Activated naive CD8-positive, alpha-beta T cell treated with anti-CD3 and anti-CD28 coated beads for 36 hours (primary cell): ENCODE measurements around the gene CAPZA1. TPM values are rescaled to one million over a fixed set of nuclear protein-coding genes. Genes with fewer than 3 reads are reported as not detected.

ENCODE experiments used
- DNase-seq: peaks from one replicate; pipeline ENCODE4 v3.0.0; 2021
- H3K27ac Mint-ChIP-seq: one replicate; pipeline ENCODE4 v1.8.0; 2022; ENCODE audit warnings: mild to moderate bottlenecking, moderate library complexity, mixed read lengths
- H3K27me3 Mint-ChIP-seq: one replicate; pipeline ENCODE4 v1.8.0; 2022; ENCODE audit warnings: mild to moderate bottlenecking, mixed read lengths
- H3K36me3 Mint-ChIP-seq: one replicate; pipeline ENCODE4 v1.8.0; 2021; ENCODE audit warnings: mild to moderate bottlenecking, mixed read lengths
- H3K4me1 Mint-ChIP-seq: one replicate; pipeline ENCODE4 v1.8.0; 2021; ENCODE audit warnings: mixed read lengths
- H3K4me3 Mint-ChIP-seq: one replicate; pipeline ENCODE4 v1.8.0; 2022; ENCODE audit warnings: mild to moderate bottlenecking, moderate library complexity, mixed read lengths
- H3K9me3 Mint-ChIP-seq: one replicate; pipeline ENCODE4 v1.8.0; 2022; ENCODE audit warnings: mixed read lengths
- total RNA-seq, 2 experiments: library from RNA; stranded (reverse); gene quantifications; one replicate each; pipeline ENCODE4 v1.2.3, GENCODE V29; 2021

Gene CAPZA1
- total RNA-seq, 2 experiments from 2014 or later, result 243 to 245 TPM

GRCh38 chr1:112708002-112708448 lies 88.4 kb downstream of the CAPZA1 start:
- no peak for DNase-seq
- Mint-ChIP-seq H3K27me3 (peaks cover 23% of the 10 kb centered on the region), H3K4me1 (peaks cover 36% of the 10 kb centered on the region), H3K36me3 (no peaks in the 10 kb centered on the region), H3K9me3 (no peaks in the 10 kb centered on the region), H3K27ac (no peak overlapping the region), H3K4me3 (no peak overlapping the region)

DNA sequence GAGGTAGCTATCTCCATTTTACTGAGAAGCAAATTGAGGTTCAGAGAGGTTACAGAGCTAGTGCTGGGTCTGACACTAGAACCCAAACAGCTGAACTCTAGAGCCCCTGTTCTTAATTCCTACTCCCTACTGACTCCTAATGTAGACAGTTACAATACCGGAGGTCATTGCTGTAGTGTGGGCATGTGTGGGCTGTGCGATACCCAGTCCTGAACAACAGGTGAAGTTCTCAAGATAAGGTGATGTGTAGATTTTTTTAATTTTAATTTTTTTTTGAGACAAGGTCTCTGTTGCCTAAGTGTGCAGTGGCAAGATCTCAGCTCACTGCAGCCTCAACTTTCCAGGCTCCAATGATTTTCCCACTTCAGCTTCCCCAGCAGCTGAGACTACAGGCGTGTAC lies 88.9 kb downstream of the CAPZA1 start:
- Mint-ChIP-seq H3K27me3 (peaks cover 28% of the 10 kb centered on the region), H3K9me3 (no peaks in the 10 kb centered on the region), H3K4me1 (peaks cover 36% of the 10 kb centered on the region), H3K27ac (no peak overlapping the region), H3K36me3 (no peaks in the 10 kb centered on the region), H3K4me3 (no peak overlapping the region)
- DNase-seq, result no peak

GRCh38 chr1:112710159-112710558 lies 90.5 kb downstream of the CAPZA1 start:
- Mint-ChIP-seq H3K4me3 (no peak overlapping the region), H3K27me3 (peaks cover 41% of the 10 kb centered on the region), H3K4me1 (peaks cover 28% of the 10 kb centered on the region), H3K27ac (no peak overlapping the region), H3K36me3 (no peaks in the 10 kb centered on the region), H3K9me3 (no peaks in the 10 kb centered on the region)
- DNase-seq, result no peak

DNA sequence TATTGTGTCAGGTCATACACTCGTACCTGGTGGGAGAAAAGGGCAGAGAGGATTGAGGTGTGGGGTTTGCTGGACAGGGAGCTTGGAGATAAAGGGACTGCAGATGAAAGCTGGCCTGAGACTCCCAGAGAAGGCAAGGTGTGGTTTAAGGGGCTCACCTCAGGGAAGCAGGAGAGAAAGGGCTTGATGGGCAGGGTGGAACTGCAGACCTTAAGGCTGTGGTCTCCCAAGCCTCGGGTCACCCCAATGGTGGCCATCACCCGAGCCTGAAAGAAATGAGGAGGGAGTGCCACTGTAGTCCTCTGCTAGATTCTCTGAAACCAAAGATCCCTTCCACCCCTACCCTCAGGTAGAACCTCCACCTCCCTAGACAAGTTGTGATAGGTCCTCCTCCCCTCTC lies 91.0 kb downstream of the CAPZA1 start:
- no peak for DNase-seq
- Mint-ChIP-seq H3K27ac (no peak overlapping the region), H3K9me3 (no peaks in the 10 kb centered on the region), H3K4me1 (peaks cover 26% of the 10 kb centered on the region), H3K4me3 (no peak overlapping the region), H3K36me3 (no peaks in the 10 kb centered on the region), H3K27me3 (peaks cover 41% of the 10 kb centered on the region)

DNA sequence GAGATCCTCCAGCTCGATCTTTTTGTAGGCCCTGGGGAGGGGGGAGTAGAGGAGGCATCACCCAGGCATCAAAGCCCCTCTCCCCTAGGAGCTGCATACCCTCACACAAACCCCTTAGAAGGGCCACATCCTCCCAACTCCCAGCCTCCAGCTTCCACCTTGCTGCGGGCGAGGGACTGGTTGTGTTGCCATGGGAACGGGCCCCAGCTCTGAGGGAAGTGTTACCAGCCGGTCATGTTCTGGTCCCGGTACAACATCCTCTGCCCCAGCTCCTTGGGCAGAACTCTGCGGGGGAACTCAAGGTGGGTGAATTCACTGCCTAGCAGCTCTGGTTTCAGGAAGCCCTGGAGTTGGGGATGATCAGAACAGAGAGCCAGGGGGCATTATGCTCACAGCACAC lies 91.4 kb downstream of the CAPZA1 start:
- Mint-ChIP-seq H3K36me3 (no peaks in the 10 kb centered on the region), H3K27me3 (peaks cover 41% of the 10 kb centered on the region), H3K9me3 (no peaks in the 10 kb centered on the region), H3K27ac (no peak overlapping the region), H3K4me3 (no peak overlapping the region), H3K4me1 (peaks cover 26% of the 10 kb centered on the region)
- DNase-seq, result no peak

- H3K4me1 Mint-ChIP-seq, result peaks cover 25% of the 10 kb centered on the region
- no peaks in the 10 kb centered on the region for H3K36me3 Mint-ChIP-seq
- DNase-seq, result no peak
- H3K27ac Mint-ChIP-seq, result no peak overlapping the region
- H3K9me3 Mint-ChIP-seq, result no peaks in the 10 kb centered on the region
- H3K4me3 Mint-ChIP-seq, result no peak overlapping the region
- peaks cover 45% of the 10 kb centered on the region for H3K27me3 Mint-ChIP-seq
Observed at GRCh38 chr1:112711670-112712069, 92.0 kb downstream of the CAPZA1 start.

DNA sequence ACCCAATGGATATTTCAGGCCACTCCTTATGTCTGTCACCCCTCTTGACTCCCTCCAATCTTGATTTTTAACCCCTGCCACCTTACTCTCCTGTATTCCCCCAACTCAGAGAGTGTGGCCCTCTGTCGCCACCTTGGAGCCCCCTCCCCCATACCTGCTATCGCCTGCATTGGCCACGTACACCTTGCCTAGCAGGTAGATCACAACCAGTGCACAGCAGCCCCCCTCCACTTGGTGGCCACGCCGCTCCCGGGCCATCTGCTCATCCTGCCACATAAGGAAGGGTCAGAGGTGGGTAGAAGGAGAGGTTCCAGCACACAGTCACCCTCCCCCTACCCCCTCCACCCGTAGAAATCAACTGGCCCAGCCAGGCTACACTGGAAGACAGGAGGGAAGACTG lies 92.6 kb downstream of the CAPZA1 start:
- peaks cover 45% of the 10 kb centered on the region for H3K27me3 Mint-ChIP-seq
- H3K27ac Mint-ChIP-seq, result no peak overlapping the region
- no peaks in the 10 kb centered on the region for H3K9me3 Mint-ChIP-seq
- no peak overlapping the region for H3K4me3 Mint-ChIP-seq
- no peaks in the 10 kb centered on the region for H3K36me3 Mint-ChIP-seq
- H3K4me1 Mint-ChIP-seq, result peaks cover 25% of the 10 kb centered on the region
- no peak for DNase-seq

DNA sequence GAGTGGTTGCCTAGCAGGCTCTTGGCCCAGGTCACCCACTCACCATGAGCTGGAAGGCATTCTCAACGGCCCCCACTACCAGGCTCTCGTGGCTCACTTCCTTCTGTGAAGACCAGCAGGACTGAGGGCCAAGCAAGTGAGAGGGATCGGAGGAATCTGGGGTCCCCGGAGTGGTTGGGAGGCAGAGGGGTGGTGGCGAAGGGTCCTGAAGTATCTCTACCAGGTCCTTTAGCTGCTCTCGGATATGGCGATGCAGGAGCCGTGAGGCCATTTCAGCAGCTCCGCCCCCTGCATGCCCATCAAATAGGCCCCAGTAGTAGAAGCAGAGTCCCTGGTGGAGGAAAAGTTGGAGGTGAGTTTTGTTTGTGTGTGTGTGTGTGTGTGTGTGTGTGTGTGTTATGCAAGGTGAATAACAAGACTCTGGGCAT lies 93.1 kb downstream of the CAPZA1 start:
- Mint-ChIP-seq H3K36me3 (no peaks in the 10 kb centered on the region), H3K9me3 (no peaks in the 10 kb centered on the region), H3K4me3 (no peak overlapping the region), H3K27me3 (peaks cover 42% of the 10 kb centered on the region), H3K4me1 (peaks cover 27% of the 10 kb centered on the region), H3K27ac (no peak overlapping the region)
- DNase-seq, result no peak

DNA sequence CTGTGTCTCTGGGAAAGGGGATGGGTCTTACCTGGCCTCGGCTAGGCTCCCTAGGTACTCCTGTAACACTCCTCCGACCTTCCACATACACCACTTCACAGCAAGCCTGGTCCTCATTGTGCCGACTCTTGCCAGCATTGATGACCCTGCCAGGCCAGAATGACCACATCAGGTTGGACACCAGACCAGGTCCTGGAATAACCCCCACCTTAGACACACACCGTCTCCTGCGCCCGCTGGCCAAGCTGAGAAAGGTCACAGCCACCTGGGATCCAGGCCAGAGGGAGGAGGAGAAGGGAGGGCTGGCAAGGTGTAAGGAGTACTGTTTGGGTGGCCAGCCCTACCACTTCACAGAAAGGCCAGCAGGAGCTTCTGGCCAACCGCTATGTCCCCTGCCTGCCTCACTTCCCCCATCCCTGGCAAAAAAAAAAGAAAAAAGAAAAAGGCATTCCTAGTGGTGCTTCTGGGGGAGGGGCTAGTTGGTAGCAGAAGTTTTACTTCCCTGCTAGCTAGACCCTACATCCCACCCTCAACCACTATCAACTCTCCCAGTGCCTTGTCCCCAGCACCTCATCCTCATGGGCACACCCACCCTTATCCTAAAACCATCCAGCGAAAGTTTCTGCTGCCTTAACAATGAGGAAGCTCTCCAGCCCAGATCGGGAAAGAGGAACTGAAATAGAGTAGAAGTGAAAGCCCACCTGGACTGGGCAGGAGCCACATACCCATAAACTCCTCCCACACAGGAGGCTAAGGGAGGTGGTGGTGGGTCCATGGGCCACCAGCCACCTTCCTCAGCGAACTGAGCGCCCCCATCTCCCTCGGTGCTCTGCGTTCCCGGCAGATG lies 94.1 kb downstream of the CAPZA1 start:
- peaks cover 28% of the 10 kb centered on the region for H3K4me1 Mint-ChIP-seq
- peaks cover 39% of the 10 kb centered on the region for H3K27me3 Mint-ChIP-seq
- no peaks in the 10 kb centered on the region for H3K9me3 Mint-ChIP-seq
- no peak for DNase-seq
- H3K27ac Mint-ChIP-seq, result no peak overlapping the region
- H3K4me3 Mint-ChIP-seq, result peak overlapping the region; percentile 57
- no peaks in the 10 kb centered on the region for H3K36me3 Mint-ChIP-seq

GRCh38 chr1:112714313-112715263 lies 95.0 kb downstream of the CAPZA1 start:
- Mint-ChIP-seq H3K9me3 (no peaks in the 10 kb centered on the region), H3K27ac (no peak overlapping the region), H3K4me3 (peak overlapping the region; percentile 82), H3K36me3 (no peaks in the 10 kb centered on the region), H3K4me1 (peaks cover 24% of the 10 kb centered on the region), H3K27me3 (peaks cover 44% of the 10 kb centered on the region)
- DNase-seq, result no peak

DNA sequence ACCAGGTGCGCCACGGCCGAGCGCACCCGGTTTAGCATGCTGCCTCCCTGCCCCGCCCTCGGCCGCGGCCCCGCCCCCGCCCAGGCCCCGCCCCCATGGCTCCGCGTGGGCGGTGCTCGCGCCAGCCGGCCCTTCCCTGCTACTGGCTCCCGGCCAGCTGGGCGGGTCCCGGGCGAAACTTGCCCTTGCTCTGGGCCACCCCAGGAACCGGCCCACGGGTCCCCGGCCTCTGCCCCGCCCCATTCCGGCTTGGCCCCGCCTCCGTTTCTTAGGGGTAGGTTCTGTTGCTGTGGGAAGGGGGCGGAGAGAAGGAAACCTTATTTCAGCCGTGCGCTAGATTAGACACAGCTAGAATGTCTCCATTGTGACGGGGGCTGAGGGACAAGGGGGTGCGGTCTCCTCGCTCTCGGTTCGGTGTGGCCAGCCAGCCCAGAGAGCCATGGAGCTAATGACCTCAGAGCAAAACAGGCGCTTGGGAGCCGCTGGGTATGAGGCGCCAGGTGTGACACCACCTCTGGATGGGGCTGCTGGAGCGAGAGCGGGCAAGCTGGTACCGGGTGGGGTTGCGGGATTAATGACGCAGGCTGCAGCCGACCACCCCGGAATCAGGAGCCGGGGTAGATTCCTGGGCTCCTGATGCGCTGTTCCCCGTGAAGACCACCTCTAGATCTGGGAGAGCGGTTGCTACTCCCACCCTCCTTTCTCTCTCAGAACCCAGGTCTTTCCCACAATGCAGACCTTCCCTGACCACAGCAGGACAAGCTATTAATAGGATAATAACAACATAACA lies 95.8 kb downstream of the CAPZA1 start, which contains the start of gene PPM1J:
Gene PPM1J, minus strand, starts transcription at position 69 of the 790 bp plus-strand sequence. Its CDS starts 31 bp downstream, at position 38.
- peaks cover 45% of the 10 kb centered on the region for H3K27me3 Mint-ChIP-seq
- H3K36me3 Mint-ChIP-seq, result no peaks in the 10 kb centered on the region
- peak; percentile 96 for DNase-seq
- H3K27ac Mint-ChIP-seq, result no peak within 1 kb of the TSS
- H3K4me3 Mint-ChIP-seq, result peak within 1 kb of the TSS; percentile 83
- peaks cover 21% of the 10 kb centered on the region for H3K4me1 Mint-ChIP-seq
- H3K9me3 Mint-ChIP-seq, result no peaks in the 10 kb centered on the region

- peak; percentile 74 for DNase-seq
- no peak overlapping the region for H3K27ac Mint-ChIP-seq
- peaks cover 21% of the 10 kb centered on the region for H3K4me1 Mint-ChIP-seq
- no peaks in the 10 kb centered on the region for H3K9me3 Mint-ChIP-seq
- peaks cover 45% of the 10 kb centered on the region for H3K27me3 Mint-ChIP-seq
- peak overlapping the region; percentile 83 for H3K4me3 Mint-ChIP-seq
- H3K36me3 Mint-ChIP-seq, result no peaks in the 10 kb centered on the region
Observed at GRCh38 chr1:112716133-112716720, 96.6 kb downstream of the CAPZA1 start.

DNA sequence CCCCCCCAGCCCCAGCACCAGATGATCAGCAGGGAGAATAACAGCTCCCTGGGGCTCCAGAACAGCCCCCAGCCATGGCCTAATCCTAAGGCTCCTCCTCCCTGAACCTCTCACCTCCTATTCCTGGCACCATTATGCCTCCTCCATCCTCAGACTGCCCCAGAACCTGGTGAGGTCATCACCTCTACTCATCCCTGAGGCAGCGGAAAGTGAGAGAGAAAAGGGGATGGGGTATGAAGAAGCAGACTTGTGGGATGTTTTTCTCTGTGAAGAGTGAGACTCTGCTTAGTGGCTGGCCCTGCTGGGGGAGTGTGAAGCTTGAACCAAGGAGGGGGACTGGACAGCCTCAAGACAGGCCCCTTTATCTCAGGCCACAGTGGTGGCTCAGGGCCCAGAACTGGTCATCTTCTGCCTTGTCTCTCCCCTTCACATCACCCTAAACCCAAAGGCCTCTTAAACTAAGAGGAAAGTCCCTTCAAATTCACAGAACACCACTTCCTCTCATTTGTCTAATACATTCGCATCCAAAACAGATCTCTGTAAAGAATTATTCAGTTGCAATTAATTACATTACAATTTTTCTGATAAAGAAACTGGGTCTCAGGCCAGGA lies 97.7 kb downstream of the CAPZA1 start:
- Mint-ChIP-seq H3K9me3 (no peaks in the 10 kb centered on the region), H3K27ac (no peak overlapping the region), H3K27me3 (peaks cover 50% of the 10 kb centered on the region), H3K4me3 (no peak overlapping the region), H3K4me1 (peaks cover 21% of the 10 kb centered on the region), H3K36me3 (no peaks in the 10 kb centered on the region)
- DNase-seq, result no peak
